ENCODE measurements around the gene SNX19. TPM values are rescaled to one million over a fixed set of nuclear protein-coding genes. Genes with fewer than 3 reads are reported as not detected.

Gene SNX19
- polyA plus RNA-seq, 1 of the 3 experiments (the other 2 are of a cell fraction) = 16.6 TPM

DNA sequence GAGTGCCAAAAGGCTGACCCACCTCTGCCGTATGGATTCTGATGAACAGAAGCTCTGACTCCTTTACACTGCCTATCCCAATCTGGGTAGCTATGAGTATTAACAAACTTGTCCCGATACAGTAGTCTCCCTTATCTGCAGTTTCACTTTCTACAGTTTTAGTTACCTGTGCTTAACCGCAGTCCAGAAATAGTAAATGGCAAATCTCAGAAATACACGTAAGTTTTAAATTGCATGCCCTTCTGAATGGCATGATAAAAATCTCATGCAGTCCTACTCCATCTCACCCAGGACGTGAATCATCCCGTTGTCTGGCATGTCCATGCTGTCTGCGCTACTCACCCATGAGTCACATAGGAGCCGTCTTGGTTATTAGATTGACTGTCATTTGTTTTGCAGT, 68.8 kb downstream of the SNX19 start:
- peaks cover 0 to 28% of the 10 kb centered on the region in 2 experiments; a peak in 2 of 4 replicates for H3K4me1 ChIP-seq (ENCODE audit: control insufficient read depth in 1 of 2, insufficient read depth in 2 of 2, low read depth in 1 of 2, low read length in 1 of 2)
- H3K36me3 ChIP-seq (replicated peaks in 1 of 2; ENCODE audit: control insufficient read depth in 1 of 2, insufficient read depth in 2 of 2, low read length in 1 of 2) = no peaks in the 10 kb centered on the region
- CTCF ChIA-PET = interaction anchor here (0.6 to 2.4 kb wide), 2 partner anchors 15 to 413 kb away, joined by 3 to 14 read pairs; no protein-coding TSS in a partner anchor
- POLR2A ChIA-PET = no interaction called here
- no peaks in the 10 kb centered on the region for H4K20me1 ChIP-seq (ENCODE audit: insufficient read depth)
- H2AFZ ChIP-seq (ENCODE audit: low read depth) = peak overlapping the region; percentile 5; the same call in 1 of the 2 replicates
- H3K4me2 ChIP-seq = peak overlapping the region; percentile 57
- H3K4me3 ChIP-seq (ENCODE audit: low read depth in 2 of 2, low read length in 1 of 2) = peak overlapping the region in 1 of 2 experiments; percentile 27; a peak in 2 of 4 replicates
- H3K9ac ChIP-seq = peak overlapping the region; percentile 45; the same call in 1 of the 2 replicates
- H3K27me3 ChIP-seq (ENCODE audit: insufficient read depth) = no peaks in the 10 kb centered on the region
- no peaks in the 10 kb centered on the region for H3K79me2 ChIP-seq (ENCODE audit: insufficient read depth)
- DNase-seq = no peak
- no peaks in the 10 kb centered on the region for H3K9me2 ChIP-seq
- peaks cover 30% of the 10 kb centered on the region for H3F3A ChIP-seq (replicated peaks; ENCODE audit: insufficient read depth)
- H3K27ac ChIP-seq (ENCODE audit: low read depth in 2 of 2, low read length in 1 of 2) = peak overlapping the region; percentile 43 to 75; a peak in 3 of 4 replicates
- no peaks in the 10 kb centered on the region for H3K9me3 ChIP-seq
- 10% methylated on average over 8 of the region's 8 CpGs for WGBS (ENCODE audit: low lambda C conversion rate)
- TF ChIP-seq FOSL2 (IDR thresholded peaks at IDR 0.05; ENCODE audit: borderline replicate concordance, low read depth) (peak; percentile 99), GATA2 (CRISPR knock-in tag; IDR thresholded peaks at IDR 0.05) (no peak), FOXM1 (IDR thresholded peaks at IDR 0.05; ENCODE audit: low read depth) (0 out of 2 replicates have a peak, but pooled peaks have one; percentile 47), ELF1 (IDR thresholded peaks at IDR 0.05) (no peak; the same call in 1 of the 2 replicates), SMC3 (IDR thresholded peaks at IDR 0.05; ENCODE audit: low read depth, low read length) (no peak), RAD21 (IDR thresholded peaks at IDR 0.05; ENCODE audit: low read length) (no peak), POLR2AphosphoS5 (IDR thresholded peaks at IDR 0.05; ENCODE audit: low read depth, low read length) (peak; percentile 71; the same call in 1 of the 2 replicates), TEAD4 (IDR thresholded peaks at IDR 0.05; ENCODE audit: borderline replicate concordance, insufficient read depth) (peak; percentile 84; the same call in 1 of the 2 replicates), TAF1 (IDR thresholded peaks at IDR 0.05; ENCODE audit: borderline replicate concordance, low read depth, low read length) (no peak), RCOR1 (IDR thresholded peaks at IDR 0.05; ENCODE audit: low read length) (no peak), TCF12 (IDR thresholded peaks at IDR 0.05) (peak; percentile 92), MEF2A (IDR thresholded peaks at IDR 0.05; ENCODE audit: borderline replicate concordance, low read depth) (peak; percentile 92), RFX5 (IDR thresholded peaks at IDR 0.05; ENCODE audit: low read length) (no peak), EP300 (IDR thresholded peaks at IDR 0.05; ENCODE audit: borderline replicate concordance in 1 of 2, low read depth in 1 of 2, low read length in 1 of 2) (peak in 1 of 2 experiments; percentile 91; a peak in 2 of 4 replicates), NRF1 (IDR thresholded peaks at IDR 0.05; ENCODE audit: low read depth, low read length) (no peak), YY1 (IDR thresholded peaks at IDR 0.05; ENCODE audit: low read depth) (no peak), GABPA (IDR thresholded peaks at IDR 0.05; ENCODE audit: low read depth) (no peak), NFIC (IDR thresholded peaks at IDR 0.05; ENCODE audit: borderline replicate concordance) (peak; percentile 84), FOXJ3 (CRISPR knock-in tag; IDR thresholded peaks at IDR 0.05) (no peak), MXI1 (IDR thresholded peaks at IDR 0.05; ENCODE audit: low read depth, low read length) (no peak)
- TF ChIP-seq, protein P1, sequence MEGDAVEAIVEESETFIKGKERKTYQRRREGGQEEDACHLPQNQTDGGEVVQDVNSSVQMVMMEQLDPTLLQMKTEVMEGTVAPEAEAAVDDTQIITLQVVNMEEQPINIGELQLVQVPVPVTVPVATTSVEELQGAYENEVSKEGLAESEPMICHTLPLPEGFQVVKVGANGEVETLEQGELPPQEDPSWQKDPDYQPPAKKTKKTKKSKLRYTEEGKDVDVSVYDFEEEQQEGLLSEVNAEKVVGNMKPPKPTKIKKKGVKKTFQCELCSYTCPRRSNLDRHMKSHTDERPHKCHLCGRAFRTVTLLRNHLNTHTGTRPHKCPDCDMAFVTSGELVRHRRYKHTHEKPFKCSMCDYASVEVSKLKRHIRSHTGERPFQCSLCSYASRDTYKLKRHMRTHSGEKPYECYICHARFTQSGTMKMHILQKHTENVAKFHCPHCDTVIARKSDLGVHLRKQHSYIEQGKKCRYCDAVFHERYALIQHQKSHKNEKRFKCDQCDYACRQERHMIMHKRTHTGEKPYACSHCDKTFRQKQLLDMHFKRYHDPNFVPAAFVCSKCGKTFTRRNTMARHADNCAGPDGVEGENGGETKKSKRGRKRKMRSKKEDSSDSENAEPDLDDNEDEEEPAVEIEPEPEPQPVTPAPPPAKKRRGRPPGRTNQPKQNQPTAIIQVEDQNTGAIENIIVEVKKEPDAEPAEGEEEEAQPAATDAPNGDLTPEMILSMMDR (IDR thresholded peaks at IDR 0.05) = no peak
- TF ChIP-seq, protein P2, sequence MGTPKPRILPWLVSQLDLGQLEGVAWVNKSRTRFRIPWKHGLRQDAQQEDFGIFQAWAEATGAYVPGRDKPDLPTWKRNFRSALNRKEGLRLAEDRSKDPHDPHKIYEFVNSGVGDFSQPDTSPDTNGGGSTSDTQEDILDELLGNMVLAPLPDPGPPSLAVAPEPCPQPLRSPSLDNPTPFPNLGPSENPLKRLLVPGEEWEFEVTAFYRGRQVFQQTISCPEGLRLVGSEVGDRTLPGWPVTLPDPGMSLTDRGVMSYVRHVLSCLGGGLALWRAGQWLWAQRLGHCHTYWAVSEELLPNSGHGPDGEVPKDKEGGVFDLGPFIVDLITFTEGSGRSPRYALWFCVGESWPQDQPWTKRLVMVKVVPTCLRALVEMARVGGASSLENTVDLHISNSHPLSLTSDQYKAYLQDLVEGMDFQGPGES (IDR thresholded peaks at IDR 0.05; ENCODE audit: low read depth, low read length) = no peak
- TF ChIP-seq, protein P3, sequence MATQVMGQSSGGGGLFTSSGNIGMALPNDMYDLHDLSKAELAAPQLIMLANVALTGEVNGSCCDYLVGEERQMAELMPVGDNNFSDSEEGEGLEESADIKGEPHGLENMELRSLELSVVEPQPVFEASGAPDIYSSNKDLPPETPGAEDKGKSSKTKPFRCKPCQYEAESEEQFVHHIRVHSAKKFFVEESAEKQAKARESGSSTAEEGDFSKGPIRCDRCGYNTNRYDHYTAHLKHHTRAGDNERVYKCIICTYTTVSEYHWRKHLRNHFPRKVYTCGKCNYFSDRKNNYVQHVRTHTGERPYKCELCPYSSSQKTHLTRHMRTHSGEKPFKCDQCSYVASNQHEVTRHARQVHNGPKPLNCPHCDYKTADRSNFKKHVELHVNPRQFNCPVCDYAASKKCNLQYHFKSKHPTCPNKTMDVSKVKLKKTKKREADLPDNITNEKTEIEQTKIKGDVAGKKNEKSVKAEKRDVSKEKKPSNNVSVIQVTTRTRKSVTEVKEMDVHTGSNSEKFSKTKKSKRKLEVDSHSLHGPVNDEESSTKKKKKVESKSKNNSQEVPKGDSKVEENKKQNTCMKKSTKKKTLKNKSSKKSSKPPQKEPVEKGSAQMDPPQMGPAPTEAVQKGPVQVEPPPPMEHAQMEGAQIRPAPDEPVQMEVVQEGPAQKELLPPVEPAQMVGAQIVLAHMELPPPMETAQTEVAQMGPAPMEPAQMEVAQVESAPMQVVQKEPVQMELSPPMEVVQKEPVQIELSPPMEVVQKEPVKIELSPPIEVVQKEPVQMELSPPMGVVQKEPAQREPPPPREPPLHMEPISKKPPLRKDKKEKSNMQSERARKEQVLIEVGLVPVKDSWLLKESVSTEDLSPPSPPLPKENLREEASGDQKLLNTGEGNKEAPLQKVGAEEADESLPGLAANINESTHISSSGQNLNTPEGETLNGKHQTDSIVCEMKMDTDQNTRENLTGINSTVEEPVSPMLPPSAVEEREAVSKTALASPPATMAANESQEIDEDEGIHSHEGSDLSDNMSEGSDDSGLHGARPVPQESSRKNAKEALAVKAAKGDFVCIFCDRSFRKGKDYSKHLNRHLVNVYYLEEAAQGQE (IDR thresholded peaks at IDR 0.05; ENCODE audit: low read depth, low read length) = peak; percentile 44; the same call in 1 of the 2 replicates
- TF ChIP-seq, protein P4, sequence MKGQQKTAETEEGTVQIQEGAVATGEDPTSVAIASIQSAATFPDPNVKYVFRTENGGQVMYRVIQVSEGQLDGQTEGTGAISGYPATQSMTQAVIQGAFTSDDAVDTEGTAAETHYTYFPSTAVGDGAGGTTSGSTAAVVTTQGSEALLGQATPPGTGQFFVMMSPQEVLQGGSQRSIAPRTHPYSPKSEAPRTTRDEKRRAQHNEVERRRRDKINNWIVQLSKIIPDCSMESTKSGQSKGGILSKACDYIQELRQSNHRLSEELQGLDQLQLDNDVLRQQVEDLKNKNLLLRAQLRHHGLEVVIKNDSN (IDR thresholded peaks at IDR 0.05; ENCODE audit: borderline replicate concordance, low read depth) = no peak
- TF ChIP-seq, protein P5, sequence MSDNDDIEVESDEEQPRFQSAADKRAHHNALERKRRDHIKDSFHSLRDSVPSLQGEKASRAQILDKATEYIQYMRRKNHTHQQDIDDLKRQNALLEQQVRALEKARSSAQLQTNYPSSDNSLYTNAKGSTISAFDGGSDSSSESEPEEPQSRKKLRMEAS (IDR thresholded peaks at IDR 0.05; ENCODE audit: low read depth) = peak; percentile 85
- TF ChIP-seq, protein P6, sequence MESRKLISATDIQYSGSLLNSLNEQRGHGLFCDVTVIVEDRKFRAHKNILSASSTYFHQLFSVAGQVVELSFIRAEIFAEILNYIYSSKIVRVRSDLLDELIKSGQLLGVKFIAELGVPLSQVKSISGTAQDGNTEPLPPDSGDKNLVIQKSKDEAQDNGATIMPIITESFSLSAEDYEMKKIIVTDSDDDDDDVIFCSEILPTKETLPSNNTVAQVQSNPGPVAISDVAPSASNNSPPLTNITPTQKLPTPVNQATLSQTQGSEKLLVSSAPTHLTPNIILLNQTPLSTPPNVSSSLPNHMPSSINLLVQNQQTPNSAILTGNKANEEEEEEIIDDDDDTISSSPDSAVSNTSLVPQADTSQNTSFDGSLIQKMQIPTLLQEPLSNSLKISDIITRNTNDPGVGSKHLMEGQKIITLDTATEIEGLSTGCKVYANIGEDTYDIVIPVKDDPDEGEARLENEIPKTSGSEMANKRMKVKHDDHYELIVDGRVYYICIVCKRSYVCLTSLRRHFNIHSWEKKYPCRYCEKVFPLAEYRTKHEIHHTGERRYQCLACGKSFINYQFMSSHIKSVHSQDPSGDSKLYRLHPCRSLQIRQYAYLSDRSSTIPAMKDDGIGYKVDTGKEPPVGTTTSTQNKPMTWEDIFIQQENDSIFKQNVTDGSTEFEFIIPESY (IDR thresholded peaks at IDR 0.05; ENCODE audit: borderline replicate concordance, low read depth) = peak; percentile 77

Measured in SK-N-SH (cell line).